ENCODE results near the gene DISC1.
A peak's percentile ranks its signal among the peaks of the same experiment; 100 is the strongest.

DISC1 gene

DNA sequence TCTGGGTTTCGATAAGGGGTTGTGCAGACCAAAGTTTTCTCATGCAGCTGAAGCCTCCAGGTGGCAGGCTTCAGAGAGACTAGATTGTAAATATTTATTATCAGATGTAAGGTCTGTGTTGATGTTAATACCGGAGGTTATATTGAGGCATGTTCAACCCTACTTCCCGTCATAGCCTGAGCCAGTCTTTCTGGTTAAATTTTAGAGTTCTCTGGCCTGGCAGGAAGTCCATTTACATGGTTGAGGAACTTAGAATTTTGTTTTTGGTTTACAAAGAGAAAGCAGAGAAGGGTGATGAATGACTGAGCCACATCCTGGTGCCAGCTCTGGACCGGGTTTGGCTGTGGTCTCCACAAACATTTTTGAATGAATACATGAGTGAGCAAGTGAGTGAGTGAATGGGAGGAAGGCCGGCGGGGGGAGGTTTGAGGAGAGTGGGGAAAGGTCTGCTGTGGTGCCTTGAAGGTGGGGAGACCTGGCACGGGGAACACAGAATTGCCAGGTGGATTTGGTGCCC, 218.5 kb downstream of the DISC1 start:
- DNase-seq (ENCODE audit: low read depth in 1 of 2, low spot score in 1 of 2): no peak

GRCh38 chr1:231847612-231848397, 221.2 kb downstream of the DISC1 start:
- DNase-seq (ENCODE audit: low read depth in 1 of 2, low spot score in 1 of 2): no peak

DNA sequence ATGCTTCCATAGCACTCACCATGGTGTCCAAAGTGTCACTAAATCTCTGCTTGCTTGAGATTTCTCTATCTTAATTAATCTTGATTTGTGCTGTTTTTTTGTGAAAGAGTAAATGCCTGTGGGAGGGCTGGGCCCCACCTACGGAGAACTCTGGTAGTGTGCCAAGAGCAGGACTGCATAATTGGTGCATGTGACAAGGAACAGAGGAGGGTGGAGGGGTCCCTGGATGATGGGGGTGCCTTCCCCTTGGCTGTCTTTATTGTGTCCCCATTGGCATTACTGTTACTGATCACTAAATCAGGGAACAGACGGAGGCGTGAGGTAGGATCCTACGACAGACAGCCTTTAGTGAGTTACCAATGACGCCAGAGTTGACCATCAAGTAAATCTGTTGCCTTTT, 223.4 kb downstream of the DISC1 start:
- DNase-seq (ENCODE audit: low read depth in 1 of 2, low spot score in 1 of 2): no peak

GRCh38 chr1:231850786-231851185, 224.2 kb downstream of the DISC1 start:
- no peak for DNase-seq (ENCODE audit: low read depth in 1 of 2, low spot score in 1 of 2)

DNA sequence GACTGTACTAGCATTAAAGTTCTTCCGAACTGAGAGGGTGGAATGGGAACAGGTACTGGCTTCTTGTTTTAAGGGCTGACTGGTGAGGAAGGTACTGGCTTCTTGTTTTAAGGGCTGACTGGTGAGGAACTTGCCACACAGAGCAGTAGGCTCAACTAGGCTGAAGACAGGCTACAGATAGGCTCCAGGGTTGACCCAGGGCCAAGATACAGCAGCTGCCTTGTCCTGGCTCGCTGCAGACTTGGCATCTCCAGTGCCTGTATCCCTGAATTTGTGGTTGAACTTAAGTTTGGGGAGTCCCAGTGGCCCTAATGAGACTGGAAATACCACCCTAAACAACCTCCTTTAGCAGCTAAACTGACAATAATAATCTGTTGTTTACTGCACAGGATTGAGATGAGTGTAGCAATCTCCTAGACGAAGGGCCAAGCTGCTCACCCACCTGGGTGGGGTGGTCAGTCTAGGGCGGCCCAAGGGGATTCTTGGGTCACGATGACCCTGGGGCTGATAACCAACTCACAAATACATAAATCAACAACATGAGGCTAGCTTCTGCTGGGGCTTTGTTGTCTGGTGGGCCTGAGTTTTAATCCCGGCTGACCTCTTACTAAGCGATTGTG, 227.1 kb downstream of the DISC1 start:
- no peak for DNase-seq (ENCODE audit: low read depth in 1 of 2, low spot score in 1 of 2)

DNA sequence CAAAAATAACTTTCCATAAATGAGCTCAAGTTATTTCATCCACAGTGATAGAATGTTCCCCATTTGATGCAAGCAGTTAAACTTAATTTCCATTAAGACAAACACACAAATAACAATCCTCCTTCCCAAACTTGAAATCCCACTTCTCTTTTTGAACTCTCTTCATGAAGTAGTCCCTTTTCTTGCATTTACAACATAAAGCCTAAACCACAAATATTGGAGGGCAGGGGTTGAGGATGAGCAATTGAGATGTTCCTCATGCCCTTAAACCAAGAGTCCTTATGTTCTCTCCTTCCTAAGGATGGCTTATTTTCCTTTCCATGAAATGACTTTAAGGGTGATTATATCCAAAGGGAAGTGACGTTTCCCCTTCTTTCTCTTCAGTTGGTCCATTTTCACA, 228.8 kb downstream of the DISC1 start:
- DNase-seq (ENCODE audit: low read depth in 1 of 2, low spot score in 1 of 2): no peak

- no peak for DNase-seq (ENCODE audit: low read depth in 1 of 2, low spot score in 1 of 2)
Observed at GRCh38 chr1:231855926-231856325, 229.3 kb downstream of the DISC1 start.

DNA sequence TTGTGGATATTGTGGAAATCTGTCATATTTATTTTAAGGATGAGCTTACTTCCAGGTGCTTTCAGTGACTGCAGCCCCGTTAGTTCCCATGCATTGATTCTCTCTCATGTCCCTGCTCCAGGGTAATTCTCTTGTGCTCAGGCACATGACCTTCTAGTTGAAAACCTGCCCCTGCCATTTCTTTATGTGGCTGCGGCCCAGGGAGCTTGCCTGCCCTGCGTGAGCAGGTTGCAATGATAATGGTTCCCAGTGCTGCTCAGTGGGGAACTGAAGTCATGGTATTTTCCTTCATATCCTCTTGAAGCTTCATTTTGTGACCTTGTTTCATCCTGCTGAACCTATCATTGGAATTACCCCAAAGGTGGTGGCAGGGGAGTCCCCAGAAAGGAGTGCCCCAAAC, 229.8 kb downstream of the DISC1 start:
- no peak for DNase-seq (ENCODE audit: low read depth in 1 of 2, low spot score in 1 of 2)

- no peak for DNase-seq (ENCODE audit: low read depth in 1 of 2, low spot score in 1 of 2)
Observed at GRCh38 chr1:231856894-231857293, 230.3 kb downstream of the DISC1 start.

- DNase-seq (ENCODE audit: low read depth in 1 of 2, low spot score in 1 of 2): no peak
Observed at GRCh38 chr1:231857609-231858135, 231.1 kb downstream of the DISC1 start.

DNA sequence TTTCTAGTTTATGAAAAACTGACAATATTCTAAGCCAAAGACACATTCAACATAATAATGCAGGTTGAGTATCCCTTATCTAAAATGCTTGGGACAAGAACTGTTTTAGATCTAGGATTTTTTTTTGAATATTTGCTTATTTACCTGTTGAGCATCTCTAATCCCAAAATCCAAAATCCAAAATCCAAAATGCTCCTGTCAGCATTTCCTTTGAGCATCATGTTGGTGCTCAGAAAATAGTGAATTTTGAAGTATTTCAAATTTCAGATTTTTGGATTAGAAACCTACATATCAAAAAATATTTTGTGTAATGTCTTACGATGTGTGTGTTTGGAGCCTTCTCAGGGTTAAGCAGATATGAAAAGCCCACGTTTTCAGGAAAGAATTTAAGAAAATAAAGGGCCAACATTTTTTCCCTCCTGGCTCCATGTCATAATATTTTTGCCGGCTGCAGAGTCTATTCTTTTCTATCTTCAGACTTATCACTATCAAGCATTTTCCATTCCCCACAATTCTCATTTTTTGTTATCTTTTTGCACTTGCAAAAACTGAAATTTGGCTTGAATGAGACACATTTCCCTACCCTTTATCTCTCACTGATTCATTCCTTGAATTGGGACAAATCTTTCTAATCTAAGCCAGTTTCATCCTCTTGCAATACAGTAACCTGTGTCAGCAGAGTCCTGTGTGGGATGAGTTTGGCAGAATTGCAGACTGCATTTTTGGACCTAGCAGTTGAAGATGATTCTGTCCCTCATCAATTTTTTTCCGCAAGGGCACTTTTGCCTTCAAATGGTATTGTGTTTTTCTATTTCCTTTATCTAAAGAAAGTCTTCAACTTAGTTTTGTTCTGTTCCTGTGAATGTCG, 233.9 kb downstream of the DISC1 start:
- no peak for DNase-seq (ENCODE audit: low read depth in 1 of 2, low spot score in 1 of 2)

GRCh38 chr1:231861541-231862481, 235.2 kb downstream of the DISC1 start:
- DNase-seq (ENCODE audit: low read depth in 1 of 2, low spot score in 1 of 2): no peak

DNA sequence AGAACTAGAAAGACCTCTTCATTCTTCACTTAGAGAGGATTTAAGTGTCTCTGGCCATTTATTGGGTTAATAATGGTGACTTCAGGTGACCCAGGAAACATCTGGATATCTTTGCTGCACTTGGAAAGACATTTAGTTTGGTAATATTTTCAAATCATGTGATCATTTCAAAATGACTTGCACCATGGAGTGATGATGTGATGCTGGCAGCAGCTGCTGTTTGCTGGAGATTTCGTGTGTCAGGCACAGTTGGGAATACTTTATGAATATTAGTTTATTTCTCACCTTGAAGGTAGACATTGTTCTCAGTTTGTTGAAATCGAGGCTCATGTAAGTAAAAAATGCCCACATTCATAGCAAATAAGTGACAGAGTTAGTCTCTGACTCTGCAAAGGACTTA, 236.0 kb downstream of the DISC1 start:
- DNase-seq (ENCODE audit: low read depth in 1 of 2, low spot score in 1 of 2): no peak

- no peak for DNase-seq (ENCODE audit: low read depth in 1 of 2, low spot score in 1 of 2)
Observed at GRCh38 chr1:231865331-231865730, 238.7 kb downstream of the DISC1 start.

- DNase-seq (ENCODE audit: low read depth in 1 of 2, low spot score in 1 of 2): peak; percentile 25 to 51
Observed at GRCh38 chr1:231866392-231867331, 240.1 kb downstream of the DISC1 start.

DNA sequence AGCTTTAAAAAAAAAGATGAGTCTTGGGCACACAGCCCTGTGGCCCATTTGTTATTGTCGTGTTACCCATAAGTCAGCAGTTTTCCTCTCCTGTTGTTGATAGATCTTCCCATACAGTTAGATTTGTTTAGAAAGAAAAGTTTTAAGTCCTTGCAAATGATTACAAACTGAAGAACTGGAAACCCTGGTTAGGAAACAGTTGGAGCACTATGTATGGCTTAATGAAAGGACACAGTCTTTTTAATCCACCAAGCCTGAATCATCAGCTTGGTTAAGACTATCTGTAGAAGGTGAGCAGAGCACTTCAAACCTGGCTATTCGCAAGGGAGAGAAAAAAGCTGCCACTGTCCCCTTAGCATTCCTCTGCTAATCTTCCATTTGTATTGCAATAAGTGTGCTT, 241.0 kb downstream of the DISC1 start:
- no peak for DNase-seq (ENCODE audit: low read depth in 1 of 2, low spot score in 1 of 2)

- no peak for DNase-seq (ENCODE audit: low read depth in 1 of 2, low spot score in 1 of 2)
Observed at GRCh38 chr1:231869364-231869763, 242.8 kb downstream of the DISC1 start.

- no peak for DNase-seq (ENCODE audit: low read depth in 1 of 2, low spot score in 1 of 2)
Observed at GRCh38 chr1:231871471-231871870, 244.9 kb downstream of the DISC1 start.

DNA sequence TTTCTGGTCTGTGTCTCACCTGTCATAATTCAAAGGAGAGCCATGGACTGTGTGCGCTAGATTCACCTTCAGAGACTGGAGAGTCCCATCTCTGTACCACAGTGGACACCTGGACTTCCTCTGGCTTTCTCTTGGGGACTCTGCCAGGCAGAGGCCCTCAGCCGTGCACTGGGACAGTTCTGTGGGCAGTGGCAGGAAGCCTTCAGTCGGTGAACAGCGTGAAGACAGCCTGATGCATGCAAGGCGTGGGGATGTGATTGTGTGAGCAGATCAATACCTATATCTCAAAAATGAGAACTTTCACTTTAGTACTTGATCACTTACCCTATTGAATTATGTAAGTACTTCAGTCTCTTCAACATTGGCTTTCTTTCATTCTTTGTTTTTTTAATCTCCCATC, 245.3 kb downstream of the DISC1 start:
- DNase-seq (ENCODE audit: low read depth in 1 of 2, low spot score in 1 of 2): no peak

Data from activated CD4-positive, alpha-beta T cell treated with anti-CD3 and anti-CD28 coated beads, Interleukin-2, amount 50 U/mL, for 24 hours (primary cell).